ENCODE measurements around the gene REXO1.

REXO1 gene

DNA sequence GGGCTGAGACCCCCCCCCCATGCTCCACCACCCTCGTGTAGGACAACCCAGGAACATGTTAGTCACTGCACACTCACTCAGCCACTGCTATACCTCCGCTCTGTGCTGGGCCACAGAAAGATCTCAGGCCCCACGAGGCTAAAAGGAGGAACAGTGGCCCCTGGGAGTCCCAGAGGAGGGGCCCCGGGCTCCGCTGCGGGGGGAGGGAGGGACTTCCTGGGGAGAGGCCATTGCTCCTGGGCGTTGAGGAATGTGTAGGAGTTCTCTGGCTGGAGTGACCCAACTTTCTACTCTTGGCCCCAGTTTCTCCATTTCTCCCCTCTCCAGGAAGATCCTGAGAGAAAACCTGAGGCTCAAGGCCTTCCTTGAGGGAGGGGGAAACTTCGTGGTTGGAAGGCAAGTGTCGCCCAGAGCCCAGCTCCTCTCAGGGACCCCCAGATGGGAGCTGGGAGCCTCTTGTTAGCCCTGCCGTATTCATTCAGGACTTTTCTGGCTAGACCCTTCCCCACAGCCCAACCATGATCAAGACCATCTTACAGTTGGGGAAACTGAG is 81.4 kb downstream of the REXO1 start:
- Histone ChIP-seq H3K4me3 (ENCODE audit: low read depth in 1 of 2, low read length in 2 of 2) (peak overlapping the region in 1 of 2 experiments; percentile 8; a peak in 1 of 4 replicates), H4K20me1 (ENCODE audit: insufficient read depth, low read length) (no peaks in the 10 kb centered on the region), H3K27me3 (ENCODE audit: insufficient read depth, low read length, poor library complexity) (no peaks in the 10 kb centered on the region), H3K27ac (ENCODE audit: low read length) (peak overlapping the region; percentile 26; the same call in 1 of the 2 replicates), H3K4me1 (ENCODE audit: insufficient read depth, low read length) (peaks cover 16% of the 10 kb centered on the region), H2AFZ (ENCODE audit: low read depth, low read length) (peak overlapping the region; percentile 38), H3K9ac (ENCODE audit: low read depth, low read length) (no peak overlapping the region), H3K4me2 (ENCODE audit: insufficient read depth, low read length) (peak overlapping the region; percentile 46), H3K9me3 (ENCODE audit: insufficient read depth, low read length, severe bottlenecking) (peaks cover 11% of the 10 kb centered on the region), H3K36me3 (ENCODE audit: insufficient read depth, low read length) (no peaks in the 10 kb centered on the region), H3K79me2 (ENCODE audit: insufficient read depth, low read length) (no peaks in the 10 kb centered on the region)
- TF ChIP-seq, protein P1, sequence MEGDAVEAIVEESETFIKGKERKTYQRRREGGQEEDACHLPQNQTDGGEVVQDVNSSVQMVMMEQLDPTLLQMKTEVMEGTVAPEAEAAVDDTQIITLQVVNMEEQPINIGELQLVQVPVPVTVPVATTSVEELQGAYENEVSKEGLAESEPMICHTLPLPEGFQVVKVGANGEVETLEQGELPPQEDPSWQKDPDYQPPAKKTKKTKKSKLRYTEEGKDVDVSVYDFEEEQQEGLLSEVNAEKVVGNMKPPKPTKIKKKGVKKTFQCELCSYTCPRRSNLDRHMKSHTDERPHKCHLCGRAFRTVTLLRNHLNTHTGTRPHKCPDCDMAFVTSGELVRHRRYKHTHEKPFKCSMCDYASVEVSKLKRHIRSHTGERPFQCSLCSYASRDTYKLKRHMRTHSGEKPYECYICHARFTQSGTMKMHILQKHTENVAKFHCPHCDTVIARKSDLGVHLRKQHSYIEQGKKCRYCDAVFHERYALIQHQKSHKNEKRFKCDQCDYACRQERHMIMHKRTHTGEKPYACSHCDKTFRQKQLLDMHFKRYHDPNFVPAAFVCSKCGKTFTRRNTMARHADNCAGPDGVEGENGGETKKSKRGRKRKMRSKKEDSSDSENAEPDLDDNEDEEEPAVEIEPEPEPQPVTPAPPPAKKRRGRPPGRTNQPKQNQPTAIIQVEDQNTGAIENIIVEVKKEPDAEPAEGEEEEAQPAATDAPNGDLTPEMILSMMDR (IDR thresholded peaks at IDR 0.05; ENCODE audit: borderline replicate concordance, extremely low read depth, low read length, poor library complexity, severe bottlenecking), result no peak
- TF ChIP-seq EZH2 (IDR thresholded peaks at IDR 0.05; ENCODE audit: borderline replicate concordance, low read depth, low read length, severe bottlenecking), result no peak
- DNase-seq, result peak; percentile 15
- ATAC-seq (ENCODE audit: insufficient read depth, low read depth), result peak; percentile 11; the same call in 1 of the 3 replicates

DNA sequence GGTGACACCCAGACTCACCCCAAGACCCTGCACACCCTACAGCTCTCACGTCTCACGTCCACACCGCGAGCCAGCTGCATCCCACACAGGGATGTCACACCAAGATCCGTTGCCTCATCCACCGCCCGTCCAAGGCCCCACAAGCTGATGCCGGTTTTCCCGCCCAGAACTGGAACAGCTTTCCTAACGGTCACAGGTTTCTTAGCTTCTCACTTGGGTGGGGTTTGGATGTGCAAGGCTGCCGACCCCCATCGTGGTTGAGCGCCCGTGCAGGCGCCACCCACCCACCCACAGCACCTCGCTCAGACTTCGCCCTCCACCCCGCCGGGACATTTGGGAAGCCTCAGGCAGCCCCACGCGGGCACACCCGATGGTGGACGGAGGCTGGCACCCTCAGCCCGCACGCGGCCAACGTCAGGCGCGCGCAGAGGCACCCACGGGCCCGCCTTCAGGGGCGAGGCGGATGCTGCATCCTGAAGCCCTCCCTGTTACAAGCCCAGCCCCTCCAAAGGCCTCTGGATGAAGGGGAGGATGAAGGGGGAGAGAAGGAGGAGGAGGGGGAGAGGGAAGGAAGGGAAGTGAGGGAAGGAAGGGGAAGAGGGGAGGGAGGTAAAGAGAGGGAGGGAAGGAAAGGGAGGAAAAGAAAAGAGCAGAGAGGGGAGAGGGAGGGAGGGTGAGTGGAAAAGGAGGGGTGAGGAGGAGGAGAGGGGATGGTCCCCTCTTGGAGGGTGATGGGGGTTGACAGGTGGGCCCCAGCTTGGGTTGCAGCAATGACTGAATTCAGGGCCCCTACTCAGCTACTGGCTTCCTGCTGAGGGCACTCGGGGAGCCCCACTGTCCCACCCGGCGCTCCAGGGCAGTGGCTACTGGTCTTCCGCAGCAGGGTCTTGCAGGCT is 82.1 kb downstream of the REXO1 start:
- H3K9me3 ChIP-seq (ENCODE audit: insufficient read depth, low read length, severe bottlenecking), result peaks cover 5% of the 10 kb centered on the region
- H3K4me3 ChIP-seq (ENCODE audit: low read depth in 1 of 2, low read length in 2 of 2), result no peak overlapping the region
- no peak overlapping the region for H3K27ac ChIP-seq (ENCODE audit: low read length)
- H3K27me3 ChIP-seq (ENCODE audit: insufficient read depth, low read length, poor library complexity), result peaks cover 5% of the 10 kb centered on the region
- H3K9ac ChIP-seq (ENCODE audit: low read depth, low read length), result no peak overlapping the region
- DNase-seq, result no peak
- no peaks in the 10 kb centered on the region for H3K36me3 ChIP-seq (ENCODE audit: insufficient read depth, low read length)
- no peak overlapping the region for H3K4me2 ChIP-seq (ENCODE audit: insufficient read depth, low read length)
- no peak overlapping the region for H2AFZ ChIP-seq (ENCODE audit: low read depth, low read length)
- H4K20me1 ChIP-seq (ENCODE audit: insufficient read depth, low read length), result no peaks in the 10 kb centered on the region
- peaks cover 16% of the 10 kb centered on the region for H3K4me1 ChIP-seq (ENCODE audit: insufficient read depth, low read length)
- no peak for TF ChIP-seq EZH2 (IDR thresholded peaks at IDR 0.05; ENCODE audit: borderline replicate concordance, low read depth, low read length, severe bottlenecking)
- TF ChIP-seq, protein P1 (IDR thresholded peaks at IDR 0.05; ENCODE audit: borderline replicate concordance, extremely low read depth, low read length, poor library complexity, severe bottlenecking), result no peak
- H3K79me2 ChIP-seq (ENCODE audit: insufficient read depth, low read length), result no peaks in the 10 kb centered on the region
- no peak for ATAC-seq (ENCODE audit: insufficient read depth, low read depth)
